HPDE6-E6E7 (cell line): ENCODE measurements around the gene PLCL1.

Experiments
- DNase-seq: peaks from one replicate; pipeline ENCODE4 v3.0.0; 2011; ENCODE audit warnings: missing footprints; ENCODE audit errors: extremely low spot score

The PLCL1 gene

DNA sequence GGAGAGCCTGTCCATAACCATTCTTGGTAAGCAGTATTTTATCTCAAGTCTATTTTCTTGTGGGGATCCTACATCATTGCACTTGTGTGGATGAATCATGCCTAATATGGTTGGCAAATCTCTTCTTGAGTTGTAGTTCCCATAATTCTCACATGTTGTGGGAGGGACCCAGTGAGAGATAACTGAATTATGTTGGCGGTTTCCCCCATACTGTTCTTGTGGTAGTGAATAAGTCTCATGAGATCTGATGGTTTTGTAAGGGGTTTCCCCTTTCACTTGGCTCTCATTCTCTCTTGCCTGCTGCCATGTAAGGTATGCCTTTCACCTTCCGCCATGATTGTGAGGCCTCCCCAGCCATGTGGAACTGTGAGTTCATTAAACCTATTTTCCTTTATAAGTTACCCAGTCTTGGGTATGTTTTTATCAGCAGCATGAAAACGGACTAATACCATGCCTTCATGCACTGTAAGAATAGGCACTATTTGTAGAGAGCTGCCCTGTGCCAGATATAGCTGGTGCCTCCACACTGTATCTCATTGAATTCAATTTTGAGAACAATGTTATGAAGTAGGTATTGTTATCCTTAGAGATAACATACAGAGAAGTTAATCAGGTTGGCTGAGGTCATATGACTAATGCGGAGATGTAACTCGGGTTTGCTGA lies 148.3 kb downstream of the PLCL1 start:
- DNase-seq = no peak

DNA sequence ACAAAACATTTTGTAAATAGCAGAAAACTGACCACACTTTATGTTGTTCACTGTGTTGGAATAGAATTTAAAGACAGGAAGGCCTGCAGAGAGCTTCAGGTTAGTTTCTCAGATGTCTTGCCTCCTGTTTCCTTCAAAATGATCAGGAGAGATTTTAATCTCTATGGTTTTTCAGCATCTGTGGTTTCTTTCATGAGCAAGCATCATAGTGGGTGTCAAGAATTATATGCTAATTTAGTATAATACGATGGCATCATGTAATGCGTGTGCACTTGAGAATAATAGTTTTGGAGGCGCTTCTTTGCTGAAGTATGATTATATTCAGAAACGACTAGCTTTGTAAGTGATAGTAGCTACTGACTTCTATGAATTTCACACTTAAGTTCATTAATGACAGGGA lies 149.9 kb downstream of the PLCL1 start:
- no peak for DNase-seq

DNA sequence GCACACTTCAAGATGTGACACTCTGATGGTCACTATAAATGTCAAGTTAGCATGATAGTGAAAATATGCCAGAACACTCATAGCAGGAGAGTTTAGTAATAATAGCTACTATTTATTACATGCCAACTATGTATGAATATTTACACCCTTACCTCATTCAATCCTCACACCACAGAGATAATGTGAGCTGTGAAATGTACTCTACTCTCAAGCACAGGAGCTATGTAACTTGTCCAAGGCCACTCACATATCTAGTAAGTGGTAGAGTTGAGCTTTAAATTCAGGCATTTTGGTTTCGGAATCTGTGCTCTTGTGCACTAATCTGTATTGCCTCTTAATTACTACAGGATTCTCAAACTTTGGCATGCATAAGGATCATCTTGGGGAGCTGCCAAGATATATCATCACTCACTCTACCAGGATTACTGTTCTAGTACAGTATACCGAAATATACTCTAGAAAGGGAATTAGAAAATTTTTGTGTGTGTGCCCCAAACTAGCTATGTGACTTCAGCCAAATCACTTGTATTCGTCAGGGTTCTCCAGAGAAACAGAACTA lies 154.3 kb downstream of the PLCL1 start:
- DNase-seq = no peak

DNA sequence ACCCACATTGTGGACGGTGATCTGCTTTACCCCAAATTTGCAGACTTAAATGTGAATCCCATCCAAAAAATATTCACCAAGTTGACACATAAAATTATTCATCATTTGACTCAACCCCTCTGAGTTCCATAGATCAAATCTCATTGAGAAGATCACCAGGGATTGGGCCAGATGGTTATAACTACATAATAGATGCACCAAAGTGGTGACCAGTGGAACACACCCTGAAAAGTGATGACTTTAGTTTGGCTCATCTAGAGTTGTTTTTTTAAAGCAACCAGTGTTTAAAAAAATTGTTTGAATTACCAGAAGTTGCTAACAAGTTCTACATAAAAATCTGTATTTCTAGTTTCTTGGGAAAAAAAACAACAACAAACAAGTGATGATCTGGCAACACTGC lies 155.0 kb downstream of the PLCL1 start:
- no peak for DNase-seq

DNA sequence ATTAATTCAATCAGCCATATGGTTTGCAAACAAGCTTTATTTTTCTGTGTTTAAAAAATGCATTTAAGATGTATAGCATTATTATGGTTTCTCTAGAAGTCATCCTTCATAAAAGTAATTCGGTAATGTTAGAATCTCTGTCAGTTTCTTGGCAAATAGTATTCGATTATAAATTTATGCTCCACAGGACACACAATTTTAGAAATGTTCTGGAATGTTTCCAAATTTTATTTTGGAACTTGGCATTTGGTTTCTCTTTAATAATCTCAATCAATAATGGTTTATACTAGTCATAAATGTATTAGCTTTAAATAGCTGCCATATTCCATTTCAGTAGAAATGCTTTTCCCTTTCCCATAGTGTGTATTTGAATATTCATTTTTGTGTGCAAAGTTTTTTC lies 156.4 kb downstream of the PLCL1 start:
- DNase-seq = no peak

DNA sequence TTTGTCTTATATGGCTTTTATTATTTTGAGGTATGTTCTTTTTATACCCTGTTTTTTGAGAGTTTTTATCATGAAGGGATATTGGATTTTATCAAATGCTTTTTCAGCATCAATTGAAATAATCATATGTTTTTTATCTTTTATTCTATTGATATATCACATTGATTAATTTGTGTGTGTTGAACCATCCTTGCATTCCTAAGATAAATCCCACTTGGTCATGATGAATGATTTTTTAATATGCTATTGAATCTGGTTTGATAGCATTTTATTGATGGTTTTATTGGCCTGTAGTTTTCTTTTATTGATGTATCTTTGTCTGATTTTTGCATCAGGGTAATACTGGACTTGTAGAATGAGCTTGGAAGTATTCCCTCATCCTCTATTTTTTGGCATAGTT lies 160.3 kb downstream of the PLCL1 start:
- no peak for DNase-seq

DNA sequence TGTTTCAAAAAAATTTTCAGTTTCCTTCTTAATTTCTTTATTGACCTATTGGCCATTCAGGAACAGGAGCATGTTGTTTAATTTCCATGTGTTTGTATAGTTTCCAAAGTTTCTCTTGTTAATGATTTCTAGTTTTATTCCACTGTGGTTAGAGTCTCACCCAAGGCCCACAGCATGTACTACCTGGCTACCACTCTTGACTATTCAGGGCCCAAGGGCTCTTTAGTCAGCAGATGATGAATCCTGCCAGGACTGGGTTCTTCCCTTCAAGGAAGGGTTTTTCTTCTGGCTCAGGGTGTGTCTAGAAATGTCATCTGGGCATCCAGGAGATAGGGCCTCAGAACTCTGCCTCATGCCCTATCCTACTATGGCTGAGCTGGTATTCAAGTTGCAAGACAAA lies 161.4 kb downstream of the PLCL1 start:
- no peak for DNase-seq

DNA sequence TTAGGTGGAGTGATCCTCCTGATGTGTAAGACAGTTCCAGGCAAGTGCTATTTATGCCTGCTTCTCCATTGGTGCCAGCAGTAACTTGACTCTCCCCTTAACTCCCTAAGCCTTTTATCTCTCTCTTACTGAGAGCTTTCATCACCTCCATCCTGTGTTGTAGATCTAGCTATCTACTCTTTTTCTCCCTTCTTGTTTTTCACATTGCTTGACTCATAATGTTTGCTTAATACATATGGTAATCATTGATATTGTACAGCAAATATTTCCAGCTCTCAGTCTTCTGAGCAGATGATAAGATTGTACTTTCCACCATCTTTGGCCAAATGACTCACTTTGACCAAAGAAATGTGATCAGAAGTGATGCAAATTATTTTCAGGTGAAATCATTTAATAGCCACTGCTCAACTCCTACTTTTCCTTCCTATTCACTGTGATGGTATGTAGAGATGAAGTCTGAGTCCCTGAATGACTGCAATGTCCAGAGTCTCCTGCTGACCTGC lies 165.0 kb downstream of the PLCL1 start:
- no peak for DNase-seq

DNA sequence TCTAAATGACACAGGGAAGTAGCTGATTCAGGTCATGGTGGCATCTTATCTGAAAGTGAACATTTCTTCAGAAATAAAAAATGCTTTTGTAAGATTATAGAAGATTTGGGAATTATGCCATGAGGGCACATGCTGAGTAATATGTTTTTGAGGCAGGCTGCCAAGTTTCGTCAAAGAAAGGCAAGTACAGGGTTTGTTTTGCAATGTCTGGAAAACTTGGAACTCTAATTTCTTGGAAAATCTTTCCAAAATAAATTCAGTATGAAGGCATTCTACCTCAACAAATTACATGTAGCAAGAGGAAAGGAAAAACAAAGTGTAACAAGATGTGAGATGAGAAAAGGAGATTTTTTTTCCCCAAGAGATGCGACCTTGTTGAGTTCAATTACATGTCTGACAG lies 167.7 kb downstream of the PLCL1 start:
- DNase-seq = no peak

DNA sequence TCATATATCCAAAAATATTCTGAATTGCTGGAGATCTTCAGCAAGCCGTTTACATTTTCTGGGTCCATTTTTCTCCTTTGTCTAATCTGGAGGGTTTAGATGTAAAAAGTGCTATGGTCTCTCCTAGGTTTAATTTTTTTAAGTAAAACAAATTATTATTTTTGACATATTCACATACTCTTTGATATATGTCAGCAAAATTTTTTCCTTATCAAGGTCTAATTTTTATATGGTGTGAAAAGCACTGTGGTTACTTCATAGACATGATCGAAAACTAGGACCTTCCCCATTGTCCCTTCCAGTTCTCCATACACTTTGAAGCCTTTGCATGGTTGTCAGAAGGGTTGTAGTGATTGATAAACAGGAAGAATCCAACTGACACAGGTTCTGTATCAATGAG lies 168.2 kb downstream of the PLCL1 start:
- no peak for DNase-seq

DNA sequence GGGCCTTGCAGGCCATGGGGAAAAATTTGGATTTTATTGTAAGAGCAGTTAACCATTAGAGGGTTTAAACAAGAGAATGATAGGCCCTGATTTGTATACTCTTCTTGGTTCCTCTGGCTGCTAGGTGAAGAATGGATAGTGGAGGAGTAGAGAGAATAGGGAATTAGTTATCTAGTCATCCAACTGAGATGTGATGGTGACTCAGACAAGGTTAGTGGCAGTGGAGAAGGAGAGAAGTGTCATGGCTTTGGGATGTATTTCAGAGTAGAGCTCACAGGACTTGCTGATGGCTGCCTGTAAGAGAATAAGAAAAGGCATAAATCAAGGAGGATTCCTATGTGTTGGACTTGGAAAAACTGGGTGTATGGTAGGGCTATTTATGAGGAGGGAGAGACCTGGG lies 169.4 kb downstream of the PLCL1 start:
- no peak for DNase-seq

DNA sequence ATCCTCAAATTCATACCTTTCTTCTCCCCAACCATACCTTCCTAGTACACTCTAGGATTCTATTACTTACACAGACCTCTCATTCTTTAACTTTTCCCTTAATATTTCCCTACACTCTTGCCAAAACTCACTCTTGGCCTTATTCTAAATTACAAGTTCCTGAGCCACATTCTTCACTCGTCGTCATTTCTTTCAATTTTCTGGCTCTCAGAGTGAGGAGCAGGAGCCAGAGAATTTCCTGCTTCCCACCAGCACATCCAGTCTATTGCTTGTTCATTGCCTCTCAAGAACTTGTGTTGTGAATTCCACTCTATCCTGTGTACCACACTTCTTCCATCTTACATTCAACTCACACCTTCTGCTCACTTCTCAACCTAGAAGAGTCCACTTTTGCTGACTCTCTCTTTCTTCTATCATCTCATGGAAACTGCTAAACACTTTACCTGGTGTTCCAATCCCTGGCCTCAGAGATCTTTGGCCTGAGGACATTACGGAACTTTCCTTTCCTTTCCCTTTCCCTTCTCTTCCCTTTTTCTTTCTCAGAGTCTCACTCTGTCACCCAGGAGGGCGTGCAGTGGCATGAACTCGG lies 171.6 kb downstream of the PLCL1 start:
- no peak for DNase-seq

DNA sequence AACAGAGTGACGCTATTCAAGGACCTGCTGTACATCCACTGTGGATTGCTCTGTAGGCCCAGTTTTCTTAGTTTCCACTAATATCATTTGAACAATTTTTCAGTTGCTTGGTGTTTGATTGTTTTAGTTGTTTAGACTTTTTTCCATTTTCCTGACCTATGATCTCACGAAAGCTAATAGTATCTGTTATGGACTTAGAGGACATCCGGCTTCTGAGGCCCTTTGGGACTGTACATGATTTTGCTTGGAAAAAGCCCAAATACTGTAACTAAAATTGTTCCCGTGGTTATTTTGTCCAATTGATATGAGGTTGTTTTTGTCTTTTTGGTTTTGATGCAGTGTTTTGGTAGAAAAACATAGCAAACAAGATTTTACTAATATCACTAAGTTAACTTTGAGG lies 174.6 kb downstream of the PLCL1 start:
- DNase-seq = no peak

DNA sequence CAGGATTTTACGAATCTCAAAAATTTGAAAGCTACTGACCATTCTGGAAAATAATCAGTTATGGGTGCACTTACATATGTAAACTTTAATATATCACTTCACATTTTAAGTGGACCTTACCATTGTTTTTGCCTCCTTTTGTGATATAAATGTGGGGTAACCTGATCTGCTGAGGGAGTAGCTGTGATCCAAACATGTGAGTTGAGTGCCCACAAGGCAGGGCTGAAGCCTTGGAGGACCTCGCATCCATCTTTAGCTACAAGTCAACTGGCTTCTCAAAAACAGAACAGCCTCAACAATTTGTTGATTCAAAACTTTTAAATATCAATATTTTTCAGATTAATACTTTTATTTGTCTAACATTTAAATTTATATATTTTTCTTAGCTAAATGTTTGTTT lies 178.2 kb downstream of the PLCL1 start:
- DNase-seq = no peak

DNA sequence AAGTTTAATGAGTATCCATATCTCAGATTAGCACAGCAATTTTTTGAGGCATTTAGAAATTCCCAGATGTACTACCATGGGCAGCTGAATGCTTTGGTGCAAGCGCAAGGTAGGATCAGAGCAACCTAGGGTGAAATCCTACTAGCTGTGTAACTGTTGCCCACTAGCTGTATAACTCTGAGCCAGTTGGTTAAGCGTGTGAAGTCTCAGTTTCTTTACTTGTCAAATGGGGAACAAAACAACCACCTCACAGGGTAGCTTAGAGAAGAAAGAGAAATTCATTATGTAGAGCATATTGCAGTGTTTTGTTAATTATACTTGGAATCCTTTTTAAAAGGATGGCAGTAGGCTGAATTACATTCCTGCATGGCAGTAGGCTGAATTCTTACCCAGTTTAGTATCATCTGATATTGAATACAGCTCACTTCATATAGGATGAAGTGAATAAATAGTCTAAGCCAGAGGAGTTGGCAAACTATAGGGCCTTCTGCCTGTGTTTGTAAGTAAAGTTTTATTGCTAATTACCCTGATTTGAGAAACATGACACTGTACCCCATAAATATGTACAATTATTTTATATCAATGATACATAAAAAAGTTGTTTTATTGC lies 180.7 kb downstream of the PLCL1 start:
- no peak for DNase-seq

DNA sequence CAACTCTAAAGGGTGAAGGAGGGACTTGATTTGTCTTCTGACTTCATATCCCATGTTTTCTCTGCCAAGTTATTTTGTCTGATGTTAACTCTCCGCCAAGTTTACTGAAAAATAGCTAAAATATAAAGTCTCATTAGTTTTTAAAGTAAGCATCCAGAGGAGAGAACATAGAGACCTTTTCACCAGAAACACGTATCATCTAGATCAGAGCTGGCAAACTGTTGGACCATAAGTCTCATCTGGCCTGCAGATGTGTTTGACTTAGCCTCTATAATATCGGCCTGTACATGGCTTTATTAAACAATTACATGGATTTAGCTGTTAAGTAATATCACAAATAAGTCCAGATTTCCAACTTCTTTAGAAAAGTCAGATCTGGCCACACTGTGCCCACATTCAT lies 182.6 kb downstream of the PLCL1 start:
- no peak for DNase-seq

DNA sequence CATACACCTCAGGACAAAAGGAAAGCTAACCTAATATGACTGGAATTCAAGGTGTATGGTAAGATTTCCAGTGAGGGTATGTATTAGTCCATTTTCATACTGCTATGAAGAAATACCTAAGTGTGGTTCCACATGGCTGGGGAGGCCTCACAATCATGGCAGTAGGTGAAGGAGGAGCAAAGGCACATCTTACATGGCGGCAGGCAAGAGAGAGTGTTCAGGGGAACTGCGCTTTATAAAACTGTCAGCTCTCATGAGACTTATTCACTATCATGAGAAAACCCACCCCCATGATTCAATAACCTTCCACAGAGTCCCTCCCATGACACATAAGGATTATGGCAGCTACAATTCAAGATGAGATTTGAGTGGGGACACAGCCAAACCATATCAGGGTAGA lies 186.0 kb downstream of the PLCL1 start:
- DNase-seq = no peak

DNA sequence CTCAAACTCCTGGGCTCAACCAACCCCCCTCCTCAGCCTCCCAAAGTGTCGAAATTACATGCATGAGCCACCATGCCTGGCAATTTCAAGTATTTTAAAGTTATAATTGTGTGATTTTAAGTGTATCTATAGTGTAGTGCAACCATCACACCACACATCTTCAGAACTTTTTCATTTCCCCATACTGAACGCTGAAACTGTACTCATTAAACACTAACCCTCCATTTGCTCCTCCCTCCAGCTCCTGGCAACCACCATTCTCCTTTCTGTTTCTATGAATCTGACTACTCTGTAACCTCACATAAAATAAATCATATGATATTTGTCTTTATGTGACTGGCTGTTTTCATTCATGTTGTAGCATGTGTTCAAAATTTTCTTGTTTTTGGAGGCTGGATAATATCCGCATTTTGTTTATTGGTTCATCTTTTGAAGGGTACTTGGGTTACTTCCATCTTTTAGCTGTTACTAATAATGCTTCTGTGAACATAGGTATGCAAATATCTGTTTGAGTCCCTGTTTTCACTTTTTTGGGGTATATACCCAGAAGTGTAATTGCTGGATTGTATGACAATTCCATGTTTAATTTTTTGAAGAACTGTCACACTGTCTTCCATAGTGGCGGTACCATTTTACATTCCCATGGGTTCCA lies 188.2 kb downstream of the PLCL1 start:
- DNase-seq = no peak

DNA sequence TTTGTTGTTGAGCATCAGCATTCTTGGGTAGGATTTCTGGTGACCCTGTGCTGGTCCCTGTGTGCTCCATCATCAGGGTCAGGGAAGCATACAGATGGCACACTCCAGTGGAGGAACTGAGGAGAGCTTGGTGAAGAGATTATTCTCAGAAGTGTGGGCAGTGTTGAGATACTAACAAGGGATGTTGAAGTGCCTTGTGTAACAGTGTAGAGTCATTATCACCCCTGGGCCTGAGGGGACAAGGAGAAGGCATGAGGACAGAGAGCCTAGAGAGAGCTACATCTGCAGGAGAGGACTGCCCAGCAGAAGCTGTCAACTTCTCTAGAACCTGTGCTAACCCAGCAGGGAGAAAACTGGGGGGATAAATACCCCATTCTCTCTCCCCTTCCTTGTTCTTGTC lies 189.0 kb downstream of the PLCL1 start:
- DNase-seq = no peak

DNA sequence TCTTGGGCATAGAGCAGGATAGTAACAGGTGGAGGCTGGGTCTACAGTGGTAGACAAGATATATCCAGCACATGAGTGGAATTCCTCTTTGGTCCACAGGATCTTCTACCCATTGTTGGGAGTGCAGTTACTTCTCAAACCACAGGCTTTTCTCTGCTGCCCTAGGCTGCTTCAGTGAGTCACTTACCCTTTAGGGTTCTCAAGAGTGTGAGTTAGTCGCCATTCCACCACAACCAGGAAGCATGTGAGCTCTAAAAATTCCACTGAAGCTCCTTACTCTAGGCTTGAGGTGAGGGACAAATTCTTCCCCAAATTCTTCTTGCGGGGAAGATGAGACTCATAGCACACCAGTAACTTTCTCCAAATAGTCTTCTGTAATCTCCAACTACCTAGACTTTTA lies 189.4 kb downstream of the PLCL1 start:
- DNase-seq = no peak

DNA sequence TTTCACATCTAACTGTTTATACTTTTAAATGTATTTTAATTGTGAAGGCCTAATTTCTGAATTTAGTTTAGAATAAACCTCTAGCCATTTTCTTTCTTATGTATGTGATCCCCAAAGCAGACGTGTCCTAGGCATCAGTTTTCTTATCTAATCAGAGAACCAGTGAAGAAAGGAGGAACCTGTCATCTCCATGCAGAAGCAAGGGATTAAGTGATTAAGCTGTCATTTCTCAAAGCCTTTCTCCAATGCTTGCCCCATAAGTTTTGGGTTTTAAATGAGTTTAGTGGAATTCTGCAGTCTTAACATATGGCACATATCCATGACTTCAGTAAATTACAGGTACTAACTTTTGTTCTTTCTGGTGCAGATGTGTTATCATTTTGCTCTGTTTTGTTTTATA lies 190.4 kb downstream of the PLCL1 start:
- no peak for DNase-seq

DNA sequence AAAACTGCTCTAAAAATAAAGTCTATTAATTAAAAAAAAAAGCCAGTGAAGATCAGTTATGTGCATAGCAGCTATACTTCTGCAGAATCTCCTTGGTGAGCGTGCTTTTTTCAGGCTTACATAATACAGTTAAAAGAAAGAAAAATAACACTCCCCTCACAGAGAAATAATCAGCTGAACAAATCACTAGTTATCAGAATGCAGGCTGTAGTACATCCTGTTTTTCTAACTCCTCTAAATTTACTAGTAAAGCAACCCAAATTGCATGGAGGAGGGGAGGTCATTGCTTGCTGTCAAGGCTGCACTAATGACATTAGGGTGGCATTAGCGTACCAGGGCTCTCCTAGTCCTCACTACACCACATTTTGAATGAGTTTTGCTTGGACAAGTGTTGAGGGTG lies 192.2 kb downstream of the PLCL1 start:
- DNase-seq = no peak

DNA sequence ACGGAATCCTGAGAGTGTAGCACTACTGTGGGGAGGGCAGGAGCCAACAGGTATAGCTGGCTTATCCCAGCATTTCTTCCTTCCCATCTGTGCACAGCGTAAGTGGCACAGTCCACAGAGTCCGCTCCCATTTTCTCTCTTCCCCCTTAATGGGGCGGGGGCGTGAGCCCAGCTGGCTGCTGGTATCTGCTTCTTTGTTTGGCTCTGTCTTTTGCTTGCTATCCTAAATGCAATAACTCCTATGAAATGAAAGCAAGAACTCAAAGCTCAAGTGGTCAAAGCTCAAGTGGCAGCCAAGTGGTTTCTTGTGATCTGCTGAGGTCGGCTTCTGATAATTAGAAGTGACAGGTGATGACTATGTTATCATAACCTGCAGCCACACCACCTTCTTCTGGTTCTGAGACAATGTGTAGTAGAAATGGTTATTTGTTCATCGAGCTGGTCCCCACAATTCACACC lies 192.7 kb downstream of the PLCL1 start:
- DNase-seq = no peak
